Endothelial cell of umbilical vein (primary cell): ENCODE measurements around the gene CCIN.

ENCODE experiments used
- CTCF ChIP-seq, 2 donors: IDR thresholded peaks; 1 replicate in 1 of 2; 2 replicates in 1 of 2; pipeline ENCODE4 v1.5.1; 2011; ENCODE audit warnings: low read length in 2 of 2, mild to moderate bottlenecking in 2 of 2, moderate library complexity in 2 of 2, control low read depth in 1 of 2, inconsistent platforms in 1 of 2, low read depth in 1 of 2; ENCODE audit not compliant: insufficient read depth in 1 of 2; ENCODE audit errors: extremely low read depth in 1 of 2
- EZH2 ChIP-seq: IDR thresholded peaks from 2 replicates; pipeline ENCODE4 v1.6.1; 2012; ENCODE audit warnings: borderline replicate concordance, low read depth, mild to moderate bottlenecking, moderate library complexity, low read length, inconsistent platforms; ENCODE audit not compliant: severe bottlenecking
- FOS ChIP-seq: IDR thresholded peaks from 2 replicates; pipeline ENCODE4 v1.6.1; 2011; ENCODE audit warnings: mild to moderate bottlenecking, low read length, moderate library complexity, borderline replicate concordance; ENCODE audit not compliant: insufficient read depth
- MAX ChIP-seq: IDR thresholded peaks from 2 replicates; pipeline ENCODE4 v1.6.1; 2011; ENCODE audit not compliant: insufficient read depth, insufficient read length
- MYC ChIP-seq: IDR thresholded peaks from one replicate; pipeline ENCODE4 v1.6.1; 2011; ENCODE audit warnings: mild to moderate bottlenecking, low read depth, low read length
- POLR2A ChIP-seq: IDR thresholded peaks from 2 replicates; pipeline ENCODE4 v1.6.1; 2012; ENCODE audit warnings: low read depth, mild to moderate bottlenecking, control low read depth, low read length
- POLR2AphosphoS5 ChIP-seq: IDR thresholded peaks from 2 replicates; pipeline ENCODE4 v1.6.1; 2012; ENCODE audit warnings: low read depth, mild to moderate bottlenecking, control low read depth, low read length, moderate library complexity; ENCODE audit not compliant: insufficient read depth

- TF ChIP-seq CTCF (IDR thresholded peaks at IDR 0.05; ENCODE audit: extremely low read depth in 1 of 2, insufficient read depth in 1 of 2, low read depth in 1 of 2, low read length in 2 of 2) = no peak
- no peak for TF ChIP-seq POLR2A
- TF ChIP-seq FOS = no peak
- no peak for TF ChIP-seq EZH2
- no peak for TF ChIP-seq MYC
- TF ChIP-seq POLR2AphosphoS5 = no peak
- TF ChIP-seq MAX = no peak
Observed at GRCh38 chr9:36137392-36138004, 31.7 kb upstream of the CCIN start.
